Fibroblast of villous mesenchyme (primary cell): ENCODE measurements around the gene RGS12. TPM values are rescaled to one million over a fixed set of nuclear protein-coding genes. Genes with fewer than 3 reads are reported as not detected.

Experiments used
- DNase-seq: peaks from one replicate; pipeline ENCODE4 v3.0.0-alpha.2; 2010; ENCODE audit warnings: low read depth
- H3K4me3 ChIP-seq: 2 replicates; pipeline ENCODE4 v1.5.1; 2011; ENCODE audit warnings: low read depth, mild to moderate bottlenecking, low read length
- CTCF ChIP-seq: IDR thresholded peaks from 2 replicates; pipeline ENCODE4 v1.5.1; 2012; ENCODE audit warnings: low read depth, mild to moderate bottlenecking, low read length; ENCODE audit not compliant: insufficient read depth
- total RNA-seq: library from RNA; depleted of rRNA; stranded (reverse); fragments of >200 nt; gene quantifications from 2 replicates; pipeline ENCODE4 v1.2.3, GENCODE V29; 2012

RGS12 gene
- total RNA-seq, 1 donor, result 11.7 TPM

- no peak for TF ChIP-seq CTCF
- DNase-seq, result no peak
- H3K4me3 ChIP-seq, result no peak overlapping the region
Measured at GRCh38 chr4:3318561-3319021, 25.8 kb downstream of the RGS12 start.

GRCh38 chr4:3320361-3321023 lies 27.7 kb downstream of the RGS12 start:
- no peak overlapping the region for H3K4me3 ChIP-seq
- no peak for TF ChIP-seq CTCF
- no peak for DNase-seq

GRCh38 chr4:3321295-3321889 lies 28.6 kb downstream of the RGS12 start:
- no peak overlapping the region for H3K4me3 ChIP-seq
- no peak for TF ChIP-seq CTCF
- peak; percentile 33 for DNase-seq

GRCh38 chr4:3322059-3322550 lies 29.3 kb downstream of the RGS12 start:
- DNase-seq, result peak; percentile 14
- no peak overlapping the region for H3K4me3 ChIP-seq

GRCh38 chr4:3323071-3323481 lies 30.3 kb downstream of the RGS12 start:
- DNase-seq, result no peak
- no peak for TF ChIP-seq CTCF

More at GRCh38 chr4:3322059-3322550, 29.3 kb downstream of the RGS12 start:
- no peak for TF ChIP-seq CTCF

GRCh38 chr4:3324093-3324815 lies 31.4 kb downstream of the RGS12 start:
- no peak for TF ChIP-seq CTCF
- DNase-seq, result no peak
- no peak overlapping the region for H3K4me3 ChIP-seq

More at GRCh38 chr4:3323071-3323481, 30.3 kb downstream of the RGS12 start:
- no peak overlapping the region for H3K4me3 ChIP-seq
